OCI-LY3 (cell line): ENCODE measurements around the gene PBX3.

Experiments
- CTCF ChIP-seq: fragments of 200-600, 300-600 bp; sonication (generic); IDR thresholded peaks from 2 replicates; pipeline ENCODE4 v1.5.1; 2014; ENCODE audit warnings: antibody characterized with exemption, low read length, low read depth
- EZH2phosphoT487 ChIP-seq: fragments of 200-600 bp; shearing (Covaris generic); IDR thresholded peaks from 2 replicates; pipeline ENCODE4 v1.6.1; 2018; ENCODE audit warnings: antibody characterized with exemption, mixed run types, low read depth

- TF ChIP-seq CTCF = no peak
- no peak for TF ChIP-seq EZH2phosphoT487
Measured at GRCh38 chr9:125995706-125996105, 248.5 kb downstream of the PBX3 start.
